Hepatocyte (in vitro differentiated cells): Measurements from ENCODE around the gene MUC15.
A peak's percentile ranks its signal among the peaks of the same experiment; 100 is the strongest.

Source experiments
- CTCF ChIP-seq: fragments of 200-600 bp; sonication (generic); IDR thresholded peaks from 2 replicates; pipeline ENCODE4 v1.5.1; 2016; ENCODE audit warnings: antibody characterized with exemption, mild to moderate bottlenecking; ENCODE audit not compliant: poor library complexity
- EZH2phosphoT487 ChIP-seq: fragments of 200-600 bp; sonication (generic); IDR thresholded peaks from one replicate; pipeline ENCODE4 v1.6.1; 2018; ENCODE audit warnings: antibody characterized with exemption, mild to moderate bottlenecking, low read depth, moderate library complexity; ENCODE audit not compliant: unreplicated experiment, severe bottlenecking

GRCh38 chr11:26522912-26523610 is 49.0 kb downstream of the MUC15 start:
- TF ChIP-seq CTCF (peak; percentile 33), EZH2phosphoT487 (no peak)
